PFSK-1 (cell line): ENCODE measurements around the gene AURKA.

Experiments
- REST ChIP-seq, 2 experiments: IDR thresholded peaks; 2 replicates each; pipeline versions ENCODE4 v1.6.1 to v1.8.0; 2011 to 2012; ENCODE audit warnings: low read depth in 2 of 2, low read length in 2 of 2, control low read depth in 1 of 2, inconsistent platforms in 1 of 2, mild to moderate bottlenecking in 1 of 2, moderate library complexity in 1 of 2; ENCODE audit not compliant: insufficient read depth in 1 of 2
- TAF1 ChIP-seq: IDR thresholded peaks from 2 replicates; pipeline ENCODE4 v1.6.1; 2012; ENCODE audit warnings: low read length, control low read depth, borderline replicate concordance; ENCODE audit not compliant: insufficient read depth

GRCh38 chr20:56350842-56351241, 41.2 kb downstream of the AURKA start:
- no peak for TF ChIP-seq TAF1
- TF ChIP-seq REST (IDR thresholded peaks at IDR 0.05; ENCODE audit: insufficient read depth in 1 of 2, low read depth in 2 of 2, low read length in 2 of 2): no peak
